Measurements from ENCODE around the gene CD302. TPM values are rescaled to one million over a fixed set of nuclear protein-coding genes. Genes with fewer than 3 reads are reported as not detected.
"Not testable (repeated sequence)": the region's sequence is repeated elsewhere in the genome, so short reads cannot be mapped to it uniquely, and the experiment has no call there.

The CD302 gene
- total RNA-seq, result 95.6 TPM
- long read RNA-seq, transcript CD302-201 (6 exons, 3,741 nt), result major isoform, 26 of 50 reads
- long read RNA-seq, partial matches to known transcripts, result 4 of 50 reads
- long read RNA-seq, other reads (novel, unspliced or antisense), result 19 of 50 reads

- peak; percentile 94 for DNase-seq (ENCODE audit: low spot score)
Measured at GRCh38 chr2:159797543-159798375, at the start of gene CD302. Gene CD302, minus strand, starts transcription at chr2:159798208. Its CDS starts 10 bp downstream, at chr2:159798198.

- no peak for DNase-seq (ENCODE audit: low spot score)
Measured at GRCh38 chr2:159846564-159846963, 48.6 kb upstream of the CD302 start.

- DNase-seq (ENCODE audit: low spot score), result no peak
Measured at GRCh38 chr2:159840616-159841015, 42.6 kb upstream of the CD302 start.

- no peak for DNase-seq (ENCODE audit: low spot score)
Measured at GRCh38 chr2:159832858-159833257, 34.9 kb upstream of the CD302 start.

GRCh38 chr2:159832026-159832425 is 34.0 kb upstream of the CD302 start:
- no peak for DNase-seq (ENCODE audit: low spot score)

- no peak for DNase-seq (ENCODE audit: low spot score)
Measured at GRCh38 chr2:159829376-159829775, 31.4 kb upstream of the CD302 start.

- DNase-seq (ENCODE audit: low spot score), result no peak
Measured at GRCh38 chr2:159828738-159829137, 30.7 kb upstream of the CD302 start.

GRCh38 chr2:159822478-159822833 is 24.4 kb upstream of the CD302 start:
- not testable (repeated sequence) for DNase-seq (ENCODE audit: low spot score)

- not testable (repeated sequence) for DNase-seq (ENCODE audit: low spot score)
Measured at GRCh38 chr2:159821775-159822477, 23.9 kb upstream of the CD302 start.

- no peak for DNase-seq (ENCODE audit: low spot score)
Measured at GRCh38 chr2:159818940-159819339, 20.9 kb upstream of the CD302 start.

- DNase-seq (ENCODE audit: low spot score), result no peak
Measured at GRCh38 chr2:159817283-159817682, 19.3 kb upstream of the CD302 start.

GRCh38 chr2:159811232-159811631 is 13.2 kb upstream of the CD302 start:
- no peak for DNase-seq (ENCODE audit: low spot score)

- DNase-seq (ENCODE audit: low spot score), result no peak
Measured at GRCh38 chr2:159808032-159808425, 10.0 kb upstream of the CD302 start.

GRCh38 chr2:159807183-159808031 is 9.4 kb upstream of the CD302 start:
- no peak for DNase-seq (ENCODE audit: low spot score)

GRCh38 chr2:159804941-159805340 is 6.9 kb upstream of the CD302 start:
- no peak for DNase-seq (ENCODE audit: low spot score)

GRCh38 chr2:159803235-159803962 is 5.4 kb upstream of the CD302 start:
- DNase-seq (ENCODE audit: low spot score), result no peak

- DNase-seq (ENCODE audit: low spot score), result no peak
Measured at GRCh38 chr2:159802673-159803072, 4.7 kb upstream of the CD302 start.

GRCh38 chr2:159799833-159800232 is 1.8 kb upstream of the CD302 start:
- no peak for DNase-seq (ENCODE audit: low spot score)

- DNase-seq (ENCODE audit: low spot score), result no peak
Measured at GRCh38 chr2:159798376-159798725, 343 bp upstream of the CD302 start.

GRCh38 chr2:159797225-159797542 is 824 bp downstream of the CD302 start:
- DNase-seq (ENCODE audit: low spot score), result no peak

All from mesenteric fat pad (tissue), 1 donor.